ENCODE results near the gene KRTAP3-3. TPM values are rescaled to one million over a fixed set of nuclear protein-coding genes. Genes with fewer than 3 reads are reported as not detected.
"Not testable (repeated sequence)": the region's sequence is repeated elsewhere in the genome, so short reads cannot be mapped to it uniquely, and the experiment has no call there.

KRTAP3-3 gene
- polyA plus RNA-seq (ENCODE audit: insufficient read length in 4 of 4) = not detected

- DNase-seq (ENCODE audit: low read depth in 4 of 4, low spot score in 3 of 4) = no peak
These were observed at the start of gene KRTAP3-3 for GRCh38 chr17:40993839-40994238. TSS of gene KRTAP3-3 (minus strand) at chr17:40994164. CDS start at chr17:40994097, 67 bp downstream.

DNA sequence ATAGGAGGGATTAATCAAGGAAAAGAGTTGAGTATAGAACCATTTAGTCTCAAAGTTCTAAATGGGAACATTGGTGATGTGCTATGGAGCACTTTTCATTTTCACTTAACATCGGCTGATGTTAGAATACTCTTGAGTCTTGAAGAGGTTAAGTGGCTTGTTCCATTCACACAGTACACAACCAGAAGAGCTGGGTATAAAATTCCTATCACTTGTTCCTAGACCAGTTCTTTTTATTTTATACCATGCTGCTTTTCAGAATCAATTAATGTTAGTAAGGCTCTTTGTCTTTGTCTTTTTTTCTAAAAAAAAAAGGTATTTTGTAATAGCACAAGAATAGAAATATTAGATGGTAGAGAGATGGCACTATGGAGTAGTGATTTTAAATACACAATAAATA lies 49.0 kb upstream of the KRTAP3-3 start:
- DNase-seq (ENCODE audit: low read depth in 4 of 4, low spot score in 3 of 4) = no peak

GRCh38 chr17:41040783-41041571 lies 47.0 kb upstream of the KRTAP3-3 start, which contains the start of gene KRTAP1-1:
TSS of gene KRTAP1-1 (minus strand) at chr17:41041450. CDS start at chr17:41041397, 53 bp downstream.
- not testable (repeated sequence) for DNase-seq (ENCODE audit: low read depth in 4 of 4, low spot score in 3 of 4)

- no peak for DNase-seq (ENCODE audit: low read depth in 4 of 4, low spot score in 3 of 4)
These were observed 43.9 kb upstream of the KRTAP3-3 start for GRCh38 chr17:41037853-41038350.

DNA sequence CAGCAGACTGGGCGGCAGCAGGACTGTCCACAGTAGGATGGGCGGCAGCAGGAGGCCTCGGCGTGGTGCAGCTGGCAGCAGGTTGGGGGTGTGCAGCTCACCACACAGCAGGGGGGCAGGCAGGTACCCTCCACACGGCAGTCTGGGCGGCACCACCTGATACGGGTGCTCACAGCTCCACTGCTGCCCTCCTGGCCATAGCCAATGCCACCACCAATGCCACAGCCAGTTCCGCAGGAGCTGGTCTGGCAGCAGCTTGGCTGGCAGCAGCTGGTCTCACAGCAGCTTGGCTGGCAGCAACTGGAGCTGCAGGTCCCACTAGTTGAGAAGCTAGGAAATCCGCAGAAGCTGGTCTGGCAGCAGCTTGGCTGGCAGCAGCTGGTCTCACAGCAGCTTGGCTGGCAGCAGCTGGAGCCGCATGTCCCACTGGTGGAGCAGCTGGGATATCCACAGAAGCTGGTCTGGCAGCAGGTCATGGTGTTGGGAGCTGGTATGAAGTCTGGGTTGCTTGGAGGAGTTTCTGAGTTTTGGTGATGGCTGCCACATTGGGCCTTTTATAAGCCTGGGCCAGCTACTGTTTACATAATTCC lies 40.5 kb upstream of the KRTAP3-3 start, which contains the start of gene KRTAP1-3:
Gene KRTAP1-3 (minus strand): TSS at position 529 of the 590 bp plus-strand sequence. CDS start 53 bp downstream, at position 476.
- not testable (repeated sequence) for DNase-seq (ENCODE audit: low read depth in 4 of 4, low spot score in 3 of 4)

- no peak for DNase-seq (ENCODE audit: low read depth in 4 of 4, low spot score in 3 of 4)
These were observed 35.8 kb upstream of the KRTAP3-3 start, which contains the start of gene KRTAP1-4 for GRCh38 chr17:41029633-41030245. TSS of gene KRTAP1-4 (minus strand) at chr17:41030195. CDS start at chr17:41030078, 117 bp downstream.

DNA sequence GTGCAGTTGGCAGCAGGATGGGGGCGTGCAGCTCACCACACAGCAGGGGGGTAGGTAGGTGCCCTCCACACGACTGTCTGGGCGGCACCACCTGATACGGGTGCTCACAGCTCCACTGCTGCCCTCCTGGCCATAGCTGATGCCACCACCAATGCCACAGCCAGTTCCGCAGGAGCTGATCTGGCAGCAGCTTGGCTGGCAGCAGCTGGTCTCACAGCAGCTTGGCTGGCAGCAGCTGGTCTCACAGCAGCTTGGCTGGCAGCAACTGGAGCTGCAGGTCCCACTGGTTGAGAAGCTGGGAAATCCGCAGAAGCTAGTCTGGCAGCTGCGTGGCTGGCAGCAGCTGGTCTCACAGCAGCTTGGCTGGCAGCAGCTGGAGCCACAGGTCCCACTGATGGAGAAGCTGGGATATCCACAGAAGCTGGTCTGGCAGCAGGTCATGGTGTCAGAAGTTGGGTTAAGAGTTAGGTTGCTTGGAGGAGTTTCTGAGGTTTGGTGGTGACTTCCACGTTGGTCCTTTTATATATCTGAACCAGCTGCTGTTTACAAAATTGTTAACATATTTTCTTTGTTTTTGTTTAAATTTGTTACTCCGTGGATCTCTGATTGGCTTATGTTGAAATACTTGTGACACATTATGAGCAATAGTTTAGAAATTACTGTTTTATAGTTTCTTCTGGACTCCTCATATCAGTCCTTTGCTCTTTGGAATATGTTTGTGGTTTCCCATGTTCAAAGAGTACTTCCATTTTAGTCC lies 32.9 kb upstream of the KRTAP3-3 start, which contains the start of gene KRTAP1-5:
Gene KRTAP1-5 (minus strand): TSS at position 494 of the 757 bp plus-strand sequence. CDS start 53 bp downstream, at position 441.
- DNase-seq (ENCODE audit: low read depth in 4 of 4, low spot score in 3 of 4) = no peak

DNA sequence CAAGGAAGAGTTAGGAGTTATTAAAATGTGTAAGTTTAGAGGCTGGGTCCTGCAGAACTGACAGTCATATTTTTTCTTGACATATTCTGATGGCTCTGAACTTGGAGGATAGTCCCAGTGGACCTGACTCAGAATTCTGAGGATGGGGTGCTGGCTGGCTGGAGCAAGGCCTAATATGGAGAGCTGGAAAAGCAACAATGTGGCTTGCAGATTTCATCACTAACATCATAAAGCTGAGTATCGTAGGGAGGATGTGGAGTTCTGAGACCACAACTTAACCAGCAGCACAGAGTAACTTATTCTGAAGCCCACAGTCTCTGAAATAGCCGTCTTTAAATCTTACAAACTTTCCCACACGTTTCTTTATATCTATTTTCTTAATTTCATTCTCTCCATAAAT lies 30.7 kb upstream of the KRTAP3-3 start:
- DNase-seq (ENCODE audit: low read depth in 4 of 4, low spot score in 3 of 4) = no peak

GRCh38 chr17:41020336-41020735 lies 26.4 kb upstream of the KRTAP3-3 start:
- no peak for DNase-seq (ENCODE audit: low read depth in 4 of 4, low spot score in 3 of 4)

DNA sequence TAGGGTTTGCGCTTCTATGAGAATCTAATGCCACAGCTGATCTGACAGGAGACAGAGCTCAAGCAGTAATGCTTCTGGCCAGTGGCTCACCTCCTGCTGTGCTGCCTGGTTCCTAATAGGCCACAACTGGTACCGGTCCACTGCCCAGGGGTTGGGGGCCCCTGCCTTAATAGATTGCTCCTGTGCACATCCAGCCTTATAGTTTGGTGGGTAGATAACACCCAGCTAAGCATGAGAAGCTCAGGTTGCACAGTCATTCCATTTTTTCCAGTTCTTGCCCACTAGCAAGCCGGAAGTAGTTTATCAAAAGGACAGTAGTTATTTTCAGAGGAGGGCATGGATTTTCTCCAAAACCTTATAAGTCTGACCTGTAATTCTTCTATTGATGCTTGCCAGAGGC lies 25.5 kb upstream of the KRTAP3-3 start:
- no peak for DNase-seq (ENCODE audit: low read depth in 4 of 4, low spot score in 3 of 4)

- DNase-seq (ENCODE audit: low read depth in 4 of 4, low spot score in 3 of 4) = no peak
These were observed 24.6 kb upstream of the KRTAP3-3 start for GRCh38 chr17:41018541-41018940.

GRCh38 chr17:41016578-41017215 lies 22.7 kb upstream of the KRTAP3-3 start:
- no peak for DNase-seq (ENCODE audit: low read depth in 4 of 4, low spot score in 3 of 4)

- DNase-seq (ENCODE audit: low read depth in 4 of 4, low spot score in 3 of 4) = no peak
These were observed 21.5 kb upstream of the KRTAP3-3 start for GRCh38 chr17:41015454-41015853.

DNA sequence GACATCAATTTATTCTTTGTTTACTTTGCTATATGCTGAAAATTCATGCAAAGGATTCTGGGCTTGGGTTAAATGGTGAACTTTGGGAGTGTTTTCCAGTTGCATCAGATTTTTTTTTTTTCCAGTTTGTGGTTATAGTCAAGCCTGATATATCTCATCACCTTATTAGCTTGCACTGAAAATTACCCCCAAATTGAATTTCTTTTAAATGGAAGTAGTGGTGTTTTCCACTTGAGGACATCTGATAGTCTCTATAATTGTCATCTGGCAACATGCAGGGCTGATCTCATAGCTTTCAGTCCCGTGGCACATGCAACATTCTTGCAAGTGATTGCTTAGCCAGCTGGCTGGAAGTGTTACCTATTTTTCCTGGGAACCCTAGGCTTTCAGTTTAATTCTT lies 19.6 kb upstream of the KRTAP3-3 start:
- DNase-seq (ENCODE audit: low read depth in 4 of 4, low spot score in 3 of 4) = no peak

GRCh38 chr17:41013181-41013580 lies 19.2 kb upstream of the KRTAP3-3 start:
- no peak for DNase-seq (ENCODE audit: low read depth in 4 of 4, low spot score in 3 of 4)

DNA sequence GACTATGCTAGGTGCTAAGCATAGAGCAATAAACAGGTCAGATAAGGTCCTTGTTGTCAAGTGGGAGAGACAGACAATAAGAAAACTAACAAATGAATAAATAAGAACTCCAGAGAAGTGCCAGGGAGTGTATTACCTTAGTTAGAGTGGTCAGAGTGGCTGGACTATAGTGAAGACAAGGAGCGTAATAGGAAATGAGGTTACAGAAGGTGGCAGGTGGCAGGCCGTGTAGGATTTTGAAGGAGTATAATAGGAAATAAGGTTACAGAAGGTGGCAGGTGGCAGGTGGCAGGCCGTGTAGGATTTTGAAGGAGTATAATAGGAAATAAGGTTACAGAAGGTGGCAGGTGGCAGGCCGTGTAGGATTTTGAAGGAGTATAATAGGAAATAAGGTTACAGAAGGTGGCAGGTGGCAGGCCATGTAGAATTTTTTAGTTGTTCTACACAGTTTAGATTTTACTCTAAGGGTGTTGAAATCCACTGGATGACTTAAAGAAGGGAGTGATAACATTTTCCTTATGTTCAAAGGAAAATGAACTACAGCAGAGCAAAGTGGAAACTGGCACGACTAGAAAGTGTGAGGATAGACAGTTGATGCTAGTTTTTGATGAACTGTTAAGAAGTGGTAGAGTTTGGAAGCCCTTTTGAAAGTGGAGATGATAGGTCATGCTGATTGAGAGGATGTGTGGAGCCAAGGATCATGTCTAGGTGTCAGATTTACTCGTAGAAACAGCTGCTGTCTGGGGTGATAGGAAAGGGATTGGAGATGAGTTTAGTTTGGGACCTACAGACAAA lies 18.6 kb upstream of the KRTAP3-3 start:
- no peak for DNase-seq (ENCODE audit: low read depth in 4 of 4, low spot score in 3 of 4)

DNA sequence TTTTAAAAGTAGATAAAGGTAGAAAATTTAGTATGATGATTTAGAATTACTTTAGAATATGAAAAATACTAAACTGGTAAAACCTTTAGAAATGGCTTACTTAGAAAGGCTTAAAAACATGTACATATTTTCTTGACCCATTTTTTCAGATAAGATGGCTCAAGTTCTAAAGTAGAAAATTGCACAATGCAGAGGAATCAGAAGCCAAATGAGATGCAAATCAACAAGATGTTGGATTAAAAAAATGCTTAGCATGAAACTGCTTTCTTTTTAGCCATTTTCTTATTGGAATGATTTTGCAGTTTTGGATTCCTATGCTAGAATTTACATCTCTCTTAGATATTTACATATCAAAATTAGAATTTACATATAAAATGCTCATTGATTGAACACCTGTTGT lies 16.5 kb upstream of the KRTAP3-3 start:
- DNase-seq (ENCODE audit: low read depth in 4 of 4, low spot score in 3 of 4) = no peak

DNA sequence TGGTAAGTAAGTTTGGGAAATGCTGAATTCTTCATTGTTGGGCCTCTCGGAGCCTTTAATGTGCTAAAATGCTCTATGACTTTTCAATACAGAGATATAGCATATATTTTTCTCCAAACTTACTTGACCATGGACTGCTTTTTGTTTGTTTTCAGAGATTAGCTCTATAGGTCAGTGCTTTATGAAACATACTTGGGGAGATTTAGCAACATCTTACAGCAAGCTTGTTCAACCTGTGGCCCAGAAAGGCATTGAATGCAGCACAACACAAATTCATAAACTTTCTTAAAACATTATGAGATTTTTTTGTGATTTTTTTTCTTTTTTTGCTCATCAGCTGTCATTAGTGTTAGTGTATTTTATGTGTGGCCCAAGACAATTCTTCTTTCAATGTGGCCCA lies 16.0 kb upstream of the KRTAP3-3 start:
- no peak for DNase-seq (ENCODE audit: low read depth in 4 of 4, low spot score in 3 of 4)

DNA sequence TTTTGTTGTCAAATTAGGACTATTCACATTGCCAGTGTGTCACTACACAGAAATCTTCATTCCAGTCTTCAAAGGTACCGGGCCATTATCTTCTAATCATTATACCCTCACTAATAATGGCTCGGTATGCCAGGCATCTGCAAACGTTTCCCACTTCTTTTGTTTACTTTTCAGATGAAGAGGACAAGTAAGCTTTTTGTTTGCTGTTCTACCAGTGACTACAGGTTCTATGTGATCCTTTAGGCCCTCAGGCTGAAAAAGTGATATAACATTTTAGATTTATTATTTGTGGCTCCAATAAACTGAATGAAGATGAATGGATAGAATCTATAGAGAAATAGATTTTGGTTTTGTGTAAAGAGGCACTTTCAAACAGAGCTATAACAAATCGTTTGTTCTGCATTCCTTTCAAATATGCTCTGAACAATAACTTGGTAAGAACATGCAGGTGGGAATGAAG lies 15.4 kb upstream of the KRTAP3-3 start:
- DNase-seq (ENCODE audit: low read depth in 4 of 4, low spot score in 3 of 4) = no peak

Data from left renal pelvis (tissue), 4 donors.